ENCODE data around the gene RNF182.

- no peak for TF ChIP-seq TAF1 (IDR thresholded peaks at IDR 0.05; ENCODE audit: low read depth, low read length)
- no peak for TF ChIP-seq PAX5 (IDR thresholded peaks at IDR 0.05; ENCODE audit: insufficient read depth, low read length, severe bottlenecking)
- TF ChIP-seq POLR2AphosphoS5 (IDR thresholded peaks at IDR 0.05; ENCODE audit: low read depth, low read length): no peak
- no peak for TF ChIP-seq POLR2A (IDR thresholded peaks at IDR 0.05; ENCODE audit: low read depth, low read length)
- no peak for TF ChIP-seq SPI1 (IDR thresholded peaks at IDR 0.05; ENCODE audit: low read depth, low read length)
- no peak for TF ChIP-seq POU2F2 (IDR thresholded peaks at IDR 0.05; ENCODE audit: low read depth, low read length)
Observed at GRCh38 chr6:13990796-13991195, 66.0 kb downstream of the RNF182 start.

All from GM12891 (cell line).